Astrocyte of the cerebellum (primary cell): Measurements from ENCODE around the gene RASAL1.

Experiments
- DNase-seq: peaks from one replicate; pipeline ENCODE4 v3.0.0-alpha.2; 2011; ENCODE audit warnings: low read depth
- H3K4me3 ChIP-seq: 2 replicates; pipeline ENCODE4 v1.5.1; 2011; ENCODE audit warnings: mild to moderate bottlenecking, low read depth, low read length, moderate library complexity
- CTCF ChIP-seq: IDR thresholded peaks from 2 replicates; pipeline ENCODE4 v1.5.1; 2012; ENCODE audit warnings: low read length, low read depth, moderate library complexity, mild to moderate bottlenecking; ENCODE audit errors: missing control alignments
- in situ Hi-C: cut with HindIII; loops from 2 replicates; pipeline ENCODE4 v1.10.0; 2017; ENCODE audit warnings: low sequenced_read_pairs

Gene RASAL1

GRCh38 chr12:113130457-113131135, 5.0 kb downstream of the RASAL1 start:
- DNase-seq, result no peak
- H3K4me3 ChIP-seq, result no peak overlapping the region
- peak; percentile 38 for TF ChIP-seq CTCF
- in situ Hi-C loops, result no loop called here

GRCh38 chr12:113129664-113130456, 5.7 kb downstream of the RASAL1 start:
- no peak overlapping the region for H3K4me3 ChIP-seq
- no peak for DNase-seq
- in situ Hi-C loops, result no loop called here
- TF ChIP-seq CTCF, result no peak

GRCh38 chr12:113128802-113129663, 6.5 kb downstream of the RASAL1 start:
- in situ Hi-C loops, result no loop called here
- no peak overlapping the region for H3K4me3 ChIP-seq
- no peak for DNase-seq
- no peak for TF ChIP-seq CTCF

GRCh38 chr12:113127791-113128199, 7.8 kb downstream of the RASAL1 start:
- in situ Hi-C loops, result no loop called here
- no peak overlapping the region for H3K4me3 ChIP-seq
- TF ChIP-seq CTCF, result no peak
- no peak for DNase-seq

GRCh38 chr12:113120670-113121370, 14.7 kb downstream of the RASAL1 start:
- TF ChIP-seq CTCF, result no peak
- DNase-seq, result no peak
- no peak overlapping the region for H3K4me3 ChIP-seq
- in situ Hi-C loops, result no loop called here

GRCh38 chr12:113119980-113120669, 15.4 kb downstream of the RASAL1 start:
- H3K4me3 ChIP-seq, result no peak overlapping the region
- DNase-seq, result no peak
- in situ Hi-C loops, result no loop called here
- no peak for TF ChIP-seq CTCF
